Measurements from ENCODE around the gene RAB1B.

RAB1B gene

DNA sequence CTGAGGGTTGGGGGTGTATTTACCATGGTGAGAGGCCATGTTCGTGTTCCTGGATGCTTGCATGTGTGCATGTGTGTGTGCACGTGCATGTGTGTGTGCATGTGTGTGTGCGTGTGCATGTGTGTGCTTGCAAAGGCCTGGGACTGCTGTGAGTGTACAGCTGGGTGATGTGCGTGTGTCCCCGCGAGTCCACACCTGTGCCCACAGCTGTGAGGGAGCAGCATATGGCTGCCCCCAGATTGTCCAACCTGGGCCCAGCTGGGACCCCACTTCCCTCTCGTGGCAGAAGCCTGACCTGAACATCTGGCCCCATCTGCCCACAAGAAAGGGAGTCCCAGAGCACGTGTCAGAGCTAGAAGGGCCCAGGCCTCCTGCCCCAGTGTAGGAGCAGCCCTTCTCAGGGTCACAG, 56.8 kb downstream of the RAB1B start:
- DNase-seq: no peak

- DNase-seq: no peak
Observed at GRCh38 chr11:66326261-66327111, 58.0 kb downstream of the RAB1B start.

All from DMS79 treated with DMSO at 0.1 percent for 48 hours (cell line).